ENCODE results near the gene TMA7. TPM values are rescaled to one million over a fixed set of nuclear protein-coding genes. Genes with fewer than 3 reads are reported as not detected.

TMA7 gene
- total and polyA plus RNA-seq, 9 of the 15 experiments (the other 6 are each of a cell fraction or from before 2014, with no cell fraction given), result 209 to 1,003 (median 486) TPM

- TF ChIP-seq ZHX1 (conservative IDR thresholded peaks at IDR 0.05; ENCODE audit: low read length) (no peak), ZNF140 (CRISPR knock-in tag; IDR thresholded peaks at IDR 0.05) (no peak), MBD1 (CRISPR knock-in tag; IDR thresholded peaks at IDR 0.05) (no peak), SLC30A9 (CRISPR knock-in tag; IDR thresholded peaks at IDR 0.05) (no peak), U2AF2 (optimal IDR thresholded peaks at IDR 0.05; ENCODE audit: low read depth, low read length) (no peak), ZNF12 (CRISPR knock-in tag; IDR thresholded peaks at IDR 0.05) (no peak), RFX7 (CRISPR knock-in tag; IDR thresholded peaks at IDR 0.05) (no peak), PYGO2 (tag; IDR thresholded peaks at IDR 0.05) (no peak), KLF1 (tag; IDR thresholded peaks at IDR 0.05) (0 out of 2 replicates have a peak, but pooled peaks have one; percentile 52), SMARCA4 (IDR thresholded peaks at IDR 0.05) (no peak), ELF4 (CRISPR knock-in tag; IDR thresholded peaks at IDR 0.05) (no peak), STAT5B (CRISPR knock-in tag; IDR thresholded peaks at IDR 0.05) (no peak), NFE2L1 (tag; IDR thresholded peaks at IDR 0.05; ENCODE audit: borderline replicate concordance, low read depth) (no peak), ZFP1 (CRISPR knock-in tag; IDR thresholded peaks at IDR 0.05) (no peak), HLTF (IDR thresholded peaks at IDR 0.05) (no peak), HNRNPUL1 (IDR thresholded peaks at IDR 0.05; ENCODE audit: low read length) (no peak), ZNF76 (CRISPR knock-in tag; IDR thresholded peaks at IDR 0.05; ENCODE audit: borderline replicate concordance) (no peak), TCFL5 (CRISPR knock-in tag; conservative IDR thresholded peaks at IDR 0.05) (no peak), ZNF354B (CRISPR knock-in tag; IDR thresholded peaks at IDR 0.05) (no peak), TSHZ1 (CRISPR knock-in tag; IDR thresholded peaks at IDR 0.05) (no peak), PRPF4 (IDR thresholded peaks at IDR 0.05; ENCODE audit: insufficient read depth, low read depth, low read length, poor library complexity, severe bottlenecking) (peak; percentile 41), MCM2 (IDR thresholded peaks at IDR 0.05; ENCODE audit: low read depth) (no peak)
These were observed 6.6 kb downstream of the TMA7 start, which contains the start of gene ATRIP (continued) for GRCh38 chr3:48446425-48447193.

Data from K562 (cell line).